ENCODE data around the gene HDAC10.

DNA sequence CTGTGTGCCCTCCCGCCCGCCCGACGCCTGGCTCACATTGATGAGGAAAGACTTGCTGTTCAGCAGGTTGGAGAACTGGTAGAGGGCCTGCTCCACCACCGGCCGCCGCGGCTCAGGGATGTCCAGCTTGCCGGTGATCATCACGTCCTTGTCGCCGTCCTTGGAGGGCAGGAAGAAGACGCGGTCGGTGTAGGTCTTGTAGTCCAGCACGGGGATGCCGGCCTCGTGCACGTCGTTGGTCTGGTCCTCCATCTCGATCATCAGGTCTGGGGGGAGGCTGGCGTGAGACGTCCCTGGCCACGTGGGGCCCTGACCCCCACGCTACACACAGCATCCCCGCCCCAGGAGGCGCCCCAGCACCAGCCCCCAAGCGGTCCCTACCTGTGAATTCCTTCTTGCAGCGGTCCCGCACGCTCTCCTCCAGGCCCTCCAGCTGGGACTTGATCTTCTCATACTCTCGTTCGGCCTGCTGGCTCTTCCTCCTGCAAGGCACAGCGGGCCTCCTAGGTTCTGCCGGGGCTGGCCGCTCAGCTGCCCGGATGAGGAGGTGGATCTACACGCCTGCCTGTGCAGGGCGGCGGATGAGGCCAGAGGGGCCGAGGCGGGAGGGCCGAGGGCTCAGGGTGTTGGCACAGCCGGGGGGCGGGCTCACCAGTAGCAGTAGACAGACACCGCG is 29.8 kb upstream of the HDAC10 start:
- TF ChIP-seq, protein P1, sequence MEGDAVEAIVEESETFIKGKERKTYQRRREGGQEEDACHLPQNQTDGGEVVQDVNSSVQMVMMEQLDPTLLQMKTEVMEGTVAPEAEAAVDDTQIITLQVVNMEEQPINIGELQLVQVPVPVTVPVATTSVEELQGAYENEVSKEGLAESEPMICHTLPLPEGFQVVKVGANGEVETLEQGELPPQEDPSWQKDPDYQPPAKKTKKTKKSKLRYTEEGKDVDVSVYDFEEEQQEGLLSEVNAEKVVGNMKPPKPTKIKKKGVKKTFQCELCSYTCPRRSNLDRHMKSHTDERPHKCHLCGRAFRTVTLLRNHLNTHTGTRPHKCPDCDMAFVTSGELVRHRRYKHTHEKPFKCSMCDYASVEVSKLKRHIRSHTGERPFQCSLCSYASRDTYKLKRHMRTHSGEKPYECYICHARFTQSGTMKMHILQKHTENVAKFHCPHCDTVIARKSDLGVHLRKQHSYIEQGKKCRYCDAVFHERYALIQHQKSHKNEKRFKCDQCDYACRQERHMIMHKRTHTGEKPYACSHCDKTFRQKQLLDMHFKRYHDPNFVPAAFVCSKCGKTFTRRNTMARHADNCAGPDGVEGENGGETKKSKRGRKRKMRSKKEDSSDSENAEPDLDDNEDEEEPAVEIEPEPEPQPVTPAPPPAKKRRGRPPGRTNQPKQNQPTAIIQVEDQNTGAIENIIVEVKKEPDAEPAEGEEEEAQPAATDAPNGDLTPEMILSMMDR (IDR thresholded peaks at IDR 0.05; ENCODE audit: low read depth, low read length) = no peak
- TF ChIP-seq POLR2A (IDR thresholded peaks at IDR 0.05; ENCODE audit: extremely low read depth, insufficient read length) = no peak
